A549 (cell line): ENCODE data around the gene CLRN2. TPM values are rescaled to one million over a fixed set of nuclear protein-coding genes. Genes with fewer than 3 reads are reported as not detected.
"Not testable (repeated sequence)": the region's sequence is repeated elsewhere in the genome, so short reads cannot be mapped to it uniquely, and the experiment has no call there.

Experiments
- ATAC-seq, 2 experiments: fragments of 200-7000 bp in 1 of 2; fragments of >200 bp in 1 of 2; cut with Nextera tagmentation in 1 of 2; cut with Tn5 transposase in 1 of 2; 3 replicates each; pipeline versions ENCODE4 v1.8.0 to v1.9.1; 2018 to 2020; ENCODE audit warnings: mild to moderate bottlenecking in 1 of 2, moderate library complexity in 1 of 2
- CTCF ChIA-PET: fragments of 300-600 bp; sonication (Branson Sonifier 250); formaldehyde crosslinking; extraction: SDS; loops from one replicate; lab custom pipeline; 2021; ENCODE audit warnings: antibody characterized with exemption, inconsistent platforms; lab: Yijun Ruan, JAX
- POLR2A ChIA-PET: fragments of 350-600 bp; formaldehyde crosslinking; extraction: SDS; loops from one replicate; lab custom pipeline; 2021; ENCODE audit warnings: antibody characterized with exemption, inconsistent platforms; lab: Yijun Ruan, JAX
- DNase-seq, 2 experiments: peaks; one replicate each; pipeline versions ENCODE4 v3.0.0 to v3.0.0-alpha.2; 2011 to 2016; ENCODE audit warnings: low read depth in 1 of 2, low spot score in 1 of 2
- FAIRE-seq: peaks from 2 replicates; lab custom pipeline; 2011; peaks lifted over from hg19 to GRCh38; lab: Jason Lieb, UNC
- H3K27ac ChIP-seq, 2 experiments: fragments of >200 bp; sonication (Bioruptor Twin); formaldehyde crosslinking; 3 replicates each; pipeline ENCODE4 v1.5.1; 2016 to 2017
- H3K4me1 ChIP-seq: fragments of >200 bp; sonication (Bioruptor Twin); formaldehyde crosslinking; 3 replicates; pipeline ENCODE4 v1.6.1; 2016
- H3K4me2 ChIP-seq: fragments of >200 bp; sonication (Bioruptor Twin); formaldehyde crosslinking; 3 replicates; pipeline ENCODE4 v1.6.1; 2016
- H3K4me3 ChIP-seq: fragments of >200 bp; sonication (Bioruptor Twin); formaldehyde crosslinking; 3 replicates; pipeline ENCODE4 v1.5.1; 2016
- H3K9me3 ChIP-seq: fragments of >200 bp; sonication (Bioruptor Twin); formaldehyde crosslinking; 3 replicates; pipeline ENCODE4 v1.6.1; 2016
- BHLHE40 ChIP-seq: IDR thresholded peaks from 2 replicates; pipeline ENCODE4 v1.6.1; 2012; ENCODE audit warnings: low read depth, low read length, inconsistent platforms
- CTCF ChIP-seq: fragments of >200 bp; sonication (Bioruptor Twin); formaldehyde crosslinking; IDR thresholded peaks from 3 replicates; pipeline ENCODE4 v1.5.1; 2016
- ELK1 ChIP-seq: fragments of 150-350 bp; IDR thresholded peaks from 2 replicates; pipeline ENCODE4 v1.6.1; 2014; ENCODE audit warnings: low read depth, mild to moderate bottlenecking, low read length
- GATA3 ChIP-seq: IDR thresholded peaks from 2 replicates; pipeline ENCODE4 v1.6.1; 2012; ENCODE audit warnings: borderline replicate concordance
- HDAC2 ChIP-seq: fragments of 200-600 bp; sonication (generic); IDR thresholded peaks from 2 replicates; pipeline ENCODE4 v1.6.1; 2016
- HOXB13 ChIP-seq: fragments of 250-450 bp; sonication (Bioruptor Pico); IDR thresholded peaks from 2 replicates; pipeline ENCODE4 v1.5.0; 2020; ENCODE audit warnings: low read depth, mild to moderate bottlenecking, moderate library complexity
- JUNB ChIP-seq: fragments of >200 bp; sonication (Bioruptor Twin); formaldehyde crosslinking; IDR thresholded peaks from 2 replicates; pipeline ENCODE4 v1.6.1; 2016
- KDM5A ChIP-seq: fragments of 200-600 bp; sonication (generic); IDR thresholded peaks from 2 replicates; pipeline ENCODE4 v1.6.1; 2016; ENCODE audit warnings: antibody characterized with exemption, mild to moderate bottlenecking
- MYC ChIP-seq: IDR thresholded peaks from 2 replicates; pipeline ENCODE4 v1.6.1; 2012; ENCODE audit warnings: mild to moderate bottlenecking, inconsistent platforms, low read length, improper control_type of control experiment, borderline replicate concordance
- NR3C1 ChIP-seq: fragments of >200 bp; sonication (Bioruptor Twin); formaldehyde crosslinking; IDR thresholded peaks from 3 replicates; pipeline ENCODE4 v1.6.1; 2017
- PHF8 ChIP-seq: fragments of 200-600 bp; sonication (generic); IDR thresholded peaks from 2 replicates; pipeline ENCODE4 v1.6.1; 2016; ENCODE audit warnings: low read depth, mild to moderate bottlenecking, antibody characterized with exemption, moderate library complexity, borderline replicate concordance
- RNF2 ChIP-seq: fragments of 200-600 bp; sonication (generic); IDR thresholded peaks from 2 replicates; pipeline ENCODE4 v1.6.1; 2016; ENCODE audit warnings: low read depth, mild to moderate bottlenecking, antibody characterized with exemption, moderate library complexity, borderline replicate concordance
- TP53 ChIP-seq: fragments of 250-450 bp; sonication (Bioruptor Pico); IDR thresholded peaks from 2 replicates; pipeline ENCODE4 v1.5.0; 2021; ENCODE audit warnings: mild to moderate bottlenecking, moderate library complexity
- USF2 ChIP-seq: fragments of 450-650 bp; IDR thresholded peaks from 2 replicates; pipeline ENCODE4 v1.6.1; 2014; ENCODE audit warnings: antibody characterized with exemption
- ZC3H11A ChIP-seq: fragments of 450-650 bp; IDR thresholded peaks from 2 replicates; pipeline ENCODE4 v1.6.1; 2014; ENCODE audit warnings: antibody characterized with exemption, mild to moderate bottlenecking
- WGBS: methylation state at CpG from one replicate; pipeline ENCODE4 v1.1.6; 2017; ENCODE audit errors: missing lambda C conversion rate; 5-methylcytosine and 5-hydroxymethylcytosine counted together
- polyA plus RNA-seq, 4 experiments: library from polyadenylated mRNA; depleted of rRNA in 3 of 4; stranded (reverse); fragments of >200 nt; fragmentation: RNase III in 1 of 4; extraction: RNeasy Plus Mini Kit Qiagen cat#74134 plus additional on column Dnase treatment in 1 of 4; gene quantifications; 2 replicates in 3 of 4; 3 replicates in 1 of 4; pipeline ENCODE4 v1.2.3, GENCODE V29; 2011 to 2017

CLRN2 gene
- polyA plus RNA-seq, 2 of the 4 experiments (the other 2 are of a cell fraction) = not detected

GRCh38 chr4:17574206-17574605 lies 59.2 kb downstream of the CLRN2 start:
- Histone ChIP-seq H3K4me1 (peaks cover 6% of the 10 kb centered on the region; the same call in 1 of the 3 replicates), H3K4me2 (no peak overlapping the region), H3K27ac (no peak overlapping the region), H3K4me3 (no peak overlapping the region), H3K9me3 (no peaks in the 10 kb centered on the region)
- FAIRE-seq (no peak), ATAC-seq (no peak), DNase-seq (no peak)
- POLR2A ChIA-PET = no interaction called here
- WGBS = 78% methylated on average over 4 of the region's 4 CpGs
- TF ChIP-seq HDAC2 (no peak), MYC (no peak), ELK1 (no peak), CTCF (no peak), NR3C1 (no peak), ZC3H11A (no peak), PHF8 (no peak), HOXB13 (CRISPR knock-in tag) (no peak), GATA3 (no peak), TP53 (CRISPR knock-in tag) (no peak), KDM5A (no peak), RNF2 (no peak), BHLHE40 (no peak), USF2 (no peak), JUNB (no peak)
- CTCF ChIA-PET = interaction anchor here (0.6 to 1.3 kb wide), 3 partner anchors 25 to 236 kb away, joined by 3 read pairs; no protein-coding TSS in a partner anchor

GRCh38 chr4:17575177-17575576 lies 60.2 kb downstream of the CLRN2 start:
- CTCF ChIA-PET = interaction anchor here (1.0 to 1.3 kb wide), 2 partner anchors 26 kb away, joined by 3 read pairs; no protein-coding TSS in a partner anchor
- DNase-seq, FAIRE-seq, H3K4me2 ChIP-seq, H3K9me3 ChIP-seq, H3K4me1 ChIP-seq, H3K27ac ChIP-seq, POLR2A ChIA-PET, ATAC-seq, H3K4me3 ChIP-seq: not testable (repeated sequence)
- 83% methylated on average over 12 of the region's 12 CpGs for WGBS

Other genes starting within 250 kb of the CLRN2 start
- gene QDPR, start 3.1 kb upstream of the CLRN2 start, polyA plus RNA-seq (2011; rRNA removed) = 40.4 and 40.7 TPM in 2 replicates
- gene QDPR, start 3.1 kb upstream of the CLRN2 start, polyA plus RNA-seq (2017; fragmentation: RNase III; extraction: RNeasy Plus Mini Kit Qiagen cat#74134 plus additional on column Dnase treatment) = 64.2 to 75.1 TPM (median 72.8 TPM) in 3 replicates
- gene LAP3, start 62.0 kb downstream of the CLRN2 start, polyA plus RNA-seq (2011; rRNA removed) = 39.6 and 46.2 TPM in 2 replicates
- 38.6 to 45.9 TPM (median 39.4 TPM) in 3 replicates for gene LAP3, start 62.0 kb downstream of the CLRN2 start, polyA plus RNA-seq (2017; fragmentation: RNase III; extraction: RNeasy Plus Mini Kit Qiagen cat#74134 plus additional on column Dnase treatment)
- 13.0 and 15.5 TPM in 2 replicates for gene MED28, start 99.5 kb downstream of the CLRN2 start, polyA plus RNA-seq (2011; rRNA removed)
- gene MED28, start 99.5 kb downstream of the CLRN2 start, polyA plus RNA-seq (2017; fragmentation: RNase III; extraction: RNeasy Plus Mini Kit Qiagen cat#74134 plus additional on column Dnase treatment) = 27.7 to 30.8 TPM (median 28.4 TPM) in 3 replicates